H4 (cell line): ENCODE data around the gene DNAH14. TPM values are rescaled to one million over a fixed set of nuclear protein-coding genes. Genes with fewer than 3 reads are reported as not detected.

Experiments
- DNase-seq: peaks from one replicate; pipeline ENCODE4 v3.0.0-alpha.2; 2015; ENCODE audit warnings: low spot score
- total RNA-seq: library from RNA; depleted of rRNA; stranded (reverse); fragments of >200 nt; shearing (Covaris generic); gene quantifications from 2 replicates; pipeline ENCODE4 v1.2.3, GENCODE V29; 2014

DNAH14 gene
- total RNA-seq, 1 experiment from 2014 or later, result not detected

DNA sequence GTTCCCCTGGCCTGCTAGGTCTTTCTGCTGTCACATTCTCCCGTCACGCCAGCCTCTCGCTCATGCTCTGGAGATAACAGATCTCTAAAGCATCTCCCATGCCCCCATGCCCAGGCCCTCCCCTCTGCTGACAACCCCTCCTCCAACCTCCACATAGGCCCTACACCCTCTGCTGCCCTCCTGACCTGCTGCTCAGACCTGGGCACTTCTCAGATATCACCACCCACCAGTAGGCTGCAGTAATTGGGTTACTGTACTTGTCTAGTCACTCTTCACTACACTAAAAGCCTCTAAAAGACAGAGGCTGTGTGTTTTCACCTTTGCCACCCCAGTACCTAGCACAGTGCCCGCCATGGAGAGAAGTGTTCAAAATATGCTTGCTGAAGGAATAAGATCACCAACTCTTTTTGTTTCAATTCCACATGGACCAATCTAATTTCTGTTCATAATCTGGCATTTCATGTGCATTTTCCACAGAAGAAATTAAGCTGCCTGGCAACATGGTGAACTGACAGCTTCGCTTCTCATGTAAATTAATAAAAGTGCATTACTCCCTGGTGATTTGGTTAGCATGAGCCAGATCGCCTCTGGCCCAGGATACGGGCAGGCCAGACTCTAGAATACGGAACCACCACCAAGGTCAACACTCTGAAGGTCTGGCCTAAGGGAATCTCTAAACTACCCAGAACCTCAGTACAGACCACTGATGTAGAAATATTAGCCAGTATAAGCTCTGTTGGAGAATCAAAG is 477.7 kb downstream of the DNAH14 start:
- no peak for DNase-seq

GRCh38 chr1:225407755-225408154 is 478.3 kb downstream of the DNAH14 start:
- no peak for DNase-seq

DNA sequence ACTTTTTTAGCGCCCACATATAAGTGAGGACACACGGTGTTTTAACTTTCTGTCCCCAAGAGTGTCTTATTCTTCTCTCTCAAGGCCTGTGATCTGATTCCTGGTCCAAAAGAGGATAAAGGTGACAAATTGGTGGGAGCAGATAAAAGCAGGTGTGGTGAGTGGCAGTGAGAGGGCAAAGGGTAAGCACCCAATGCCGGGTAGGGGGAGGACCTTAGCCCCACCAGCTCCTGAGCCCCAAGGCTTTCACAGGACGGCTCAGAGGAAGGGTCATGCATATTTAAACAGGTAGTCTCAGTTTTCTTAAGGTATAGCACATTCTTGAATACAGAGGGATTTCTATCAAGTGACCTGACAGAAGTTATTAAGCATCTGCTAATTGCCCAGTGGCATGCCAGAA is 478.8 kb downstream of the DNAH14 start:
- no peak for DNase-seq

DNA sequence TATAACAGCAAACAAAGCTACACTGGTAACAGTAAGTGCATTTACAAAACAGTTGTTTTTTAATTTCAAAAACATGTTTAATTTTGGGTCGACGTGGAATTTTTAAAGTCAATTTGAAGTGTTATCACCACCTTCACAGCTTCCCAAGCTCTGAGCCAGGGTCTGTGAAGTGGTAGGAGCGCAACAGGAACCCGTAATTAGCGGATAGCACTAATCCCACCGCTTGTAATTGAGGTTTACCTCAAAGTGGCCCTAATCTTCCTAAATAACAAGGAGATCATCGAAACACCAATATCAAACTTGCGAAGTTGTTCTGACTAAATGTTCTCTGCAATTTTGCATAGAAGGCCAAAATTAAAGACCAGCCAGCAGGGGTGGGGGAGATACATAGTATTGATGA is 479.6 kb downstream of the DNAH14 start:
- no peak for DNase-seq

- no peak for DNase-seq
These were observed 480.6 kb downstream of the DNAH14 start for GRCh38 chr1:225410036-225410435.

GRCh38 chr1:225412321-225412720 is 482.8 kb downstream of the DNAH14 start:
- no peak for DNase-seq

DNA sequence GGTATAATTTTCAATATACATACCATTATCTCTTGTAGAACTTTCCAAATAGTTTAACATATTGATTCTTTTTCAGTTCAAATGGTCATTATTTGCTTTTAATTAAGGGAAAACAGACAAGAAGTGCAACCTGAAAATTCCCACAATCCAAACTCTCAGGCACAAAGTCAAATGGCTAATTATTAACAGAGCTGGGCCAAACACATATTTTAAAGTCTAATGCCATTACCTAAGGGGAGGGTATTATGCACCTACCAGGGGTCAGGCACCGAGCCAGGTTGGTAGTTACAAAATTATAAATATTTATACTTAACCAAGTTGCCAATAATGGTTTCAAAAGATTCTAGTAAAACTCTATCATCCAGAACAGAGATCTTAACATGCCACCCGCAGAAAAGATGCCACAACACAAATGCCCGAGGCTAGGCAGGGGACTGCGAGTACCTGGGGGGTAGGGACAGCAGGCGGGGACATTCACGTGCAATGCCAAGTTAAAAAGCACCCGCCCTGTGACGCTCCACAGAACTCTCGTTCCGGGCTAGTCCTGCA is 483.4 kb downstream of the DNAH14 start:
- no peak for DNase-seq

- DNase-seq, result no peak
These were observed 484.4 kb downstream of the DNAH14 start for GRCh38 chr1:225413708-225414375.

DNA sequence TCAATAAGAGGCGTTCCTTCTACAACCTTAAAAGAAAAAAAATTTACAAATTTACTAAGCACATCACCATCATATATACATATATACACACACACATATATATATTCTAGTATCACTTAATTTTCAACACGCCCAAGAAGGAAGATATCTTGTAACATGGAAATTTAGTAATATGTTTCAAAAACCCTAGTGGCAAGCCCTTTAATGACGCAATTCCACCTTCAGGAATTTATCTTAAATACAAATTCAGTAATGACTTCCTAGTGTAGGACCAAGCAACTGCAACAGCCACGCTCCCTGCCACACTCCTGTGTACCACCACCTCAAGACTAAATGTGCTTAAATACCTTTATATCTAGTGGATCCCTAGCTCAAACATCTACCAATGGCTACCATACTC is 485.8 kb downstream of the DNAH14 start:
- no peak for DNase-seq

GRCh38 chr1:225415967-225416745 is 486.7 kb downstream of the DNAH14 start:
- DNase-seq, result no peak

GRCh38 chr1:225418059-225418458 is 488.6 kb downstream of the DNAH14 start:
- no peak for DNase-seq

- DNase-seq, result no peak
These were observed 489.1 kb downstream of the DNAH14 start for GRCh38 chr1:225418598-225418997.

DNA sequence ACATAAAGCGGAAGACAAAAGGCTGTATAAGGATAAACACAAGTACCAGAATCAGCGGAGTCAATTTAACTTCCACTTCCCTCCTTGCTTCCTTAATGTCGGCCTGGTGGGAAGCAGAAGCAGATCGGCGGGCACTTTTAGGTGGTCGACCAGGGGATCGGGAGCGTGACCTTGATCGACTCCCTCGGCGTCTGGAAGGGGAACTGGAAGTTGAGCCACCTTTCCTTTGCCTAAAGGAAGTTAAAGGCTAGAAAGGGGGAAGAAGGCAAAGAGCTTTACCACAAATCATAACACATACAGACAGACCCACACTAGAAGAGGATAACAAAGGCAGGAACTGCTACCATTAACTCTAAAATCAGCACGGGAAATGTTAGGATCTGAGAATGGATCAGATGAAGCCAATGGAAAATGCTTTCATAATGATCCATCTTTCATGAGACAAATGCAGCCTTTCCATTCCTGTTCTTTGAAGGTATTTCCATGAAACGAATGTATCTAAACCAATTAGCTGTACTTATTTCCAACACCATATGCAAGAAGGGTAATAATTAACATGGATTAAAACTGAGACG is 492.6 kb downstream of the DNAH14 start:
- DNase-seq, result no peak

GRCh38 chr1:225422795-225423517 is 493.5 kb downstream of the DNAH14 start:
- DNase-seq, result no peak

GRCh38 chr1:225423518-225423855 is 494.0 kb downstream of the DNAH14 start:
- DNase-seq, result no peak

DNA sequence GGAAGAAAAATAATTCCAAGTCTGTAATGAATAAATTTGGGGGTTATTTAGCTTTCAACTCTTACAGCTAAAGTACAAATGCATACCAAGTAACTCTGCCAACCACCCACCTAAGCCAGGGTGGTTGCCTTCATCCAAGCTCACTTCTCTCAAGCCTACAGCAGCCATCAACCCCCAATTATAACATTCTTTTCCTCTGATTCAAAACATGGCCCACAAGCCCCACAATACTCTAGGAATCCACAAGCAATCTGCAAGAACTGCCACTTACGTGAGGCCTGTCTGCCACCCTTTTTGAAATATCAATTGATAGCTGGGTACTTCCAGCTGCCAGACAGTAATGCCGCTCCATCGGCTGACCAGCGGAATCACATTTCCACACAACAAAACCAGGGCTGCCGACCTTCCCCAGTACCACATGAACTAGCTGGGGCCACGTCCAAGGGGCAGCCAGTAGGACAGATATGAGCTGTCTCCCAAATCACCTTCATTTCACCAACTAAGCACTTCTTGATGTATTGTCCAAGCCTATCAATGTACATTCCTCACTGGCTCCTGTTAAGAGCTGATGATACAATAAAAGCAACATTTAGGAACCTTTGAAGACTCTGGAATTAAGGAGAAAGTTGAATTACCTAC is 495.2 kb downstream of the DNAH14 start:
- DNase-seq, result peak; percentile 28

DNA sequence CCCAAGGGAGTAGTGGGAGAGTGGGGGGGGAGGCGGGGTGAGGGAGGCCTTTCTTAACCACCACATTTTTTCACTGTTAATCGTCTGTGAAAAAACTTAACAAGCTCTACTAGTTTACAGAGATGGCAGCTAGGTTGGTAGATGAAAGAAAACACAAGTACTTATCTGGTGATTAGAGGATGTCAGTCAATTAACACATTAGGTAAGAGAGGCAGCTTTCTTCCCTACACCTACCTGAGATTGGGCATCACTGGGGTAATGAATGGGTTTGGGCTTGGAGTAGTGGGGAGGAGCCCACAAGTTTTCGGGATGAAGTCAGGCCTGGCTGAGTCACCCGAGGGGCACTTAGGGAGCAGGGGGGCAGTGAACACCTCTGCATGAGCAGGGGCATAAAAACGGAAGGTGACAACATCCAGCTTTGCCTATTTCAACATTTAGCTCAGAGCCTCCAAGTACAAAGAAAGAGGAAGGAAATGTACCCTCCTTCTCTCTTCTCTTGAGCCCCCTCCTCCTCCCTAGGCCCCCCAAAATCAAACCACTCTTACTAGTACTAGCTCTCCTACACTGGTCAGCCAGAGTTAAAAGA is 495.8 kb downstream of the DNAH14 start:
- peak; percentile 44 for DNase-seq

- DNase-seq, result no peak
These were observed 497.1 kb downstream of the DNAH14 start for GRCh38 chr1:225426395-225427234.

DNA sequence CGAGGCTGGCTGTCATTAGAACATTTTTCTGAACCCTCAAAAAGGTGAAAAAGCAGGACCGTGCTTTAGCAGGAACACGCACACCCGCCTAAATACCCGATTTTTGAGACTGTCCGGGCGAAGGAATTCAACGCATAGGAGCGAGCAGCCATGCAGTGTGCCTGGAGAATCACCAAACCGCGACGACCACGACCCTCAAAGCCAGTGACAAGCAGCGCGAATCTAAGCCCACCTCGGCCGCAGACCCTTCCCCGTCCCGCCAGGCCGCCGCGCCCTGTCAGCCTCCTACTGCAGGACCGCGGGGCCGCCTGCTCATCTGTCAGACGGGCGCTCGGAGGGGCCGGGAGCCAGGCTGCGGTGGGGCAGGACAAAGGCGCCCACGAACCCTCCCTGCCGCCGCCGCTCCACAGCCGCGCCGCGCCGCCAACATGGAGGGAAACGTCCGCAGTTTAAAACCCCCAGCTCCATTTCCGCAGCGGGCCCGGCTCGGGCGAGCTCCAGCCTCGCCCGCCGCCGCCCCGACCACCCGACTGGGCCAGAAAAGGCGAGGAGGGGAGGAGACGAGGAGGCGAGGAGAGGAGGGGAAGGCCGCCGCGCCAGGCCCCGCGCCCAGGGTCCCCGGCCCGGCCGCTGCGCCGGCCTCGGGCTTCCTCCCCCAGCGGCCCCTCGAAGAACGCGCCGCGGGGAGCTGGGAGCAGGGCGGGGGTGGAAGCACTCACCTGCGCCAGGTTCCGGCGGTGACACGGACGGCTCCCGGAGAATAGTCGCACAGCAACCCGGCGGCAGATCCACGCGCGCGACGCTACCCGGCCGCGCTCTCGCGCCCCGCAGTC is 498.0 kb downstream of the DNAH14 start, which contains the start of gene LBR:
LBR (minus strand) TSS at position 804 of the 833 bp plus-strand sequence. CDS start 3,963 bp downstream, outside the sequence.
- no peak for DNase-seq
